Naive thymus-derived CD4-positive, alpha-beta T cell (primary cell): ENCODE data around the gene TMEM202. TPM values are rescaled to one million over a fixed set of nuclear protein-coding genes. Genes with fewer than 3 reads are reported as not detected.

Experiments used
- ATAC-seq: fragments of 150-1000 bp; cut with Tn5 transposase; 2 replicates; pipeline ENCODE4 v1.10.0; 2021; ENCODE audit warnings: mild to moderate bottlenecking, moderate library complexity
- CTCF ChIA-PET: fragments of 350-600 bp; sonication (Branson Sonifier 250); formaldehyde crosslinking; loops from one replicate; lab custom pipeline; 2021; ENCODE audit warnings: antibody characterized with exemption; lab: Charles Lee
- POLR2A ChIA-PET: fragments of 350-600 bp; sonication (Branson Sonifier 250); formaldehyde crosslinking; loops from one replicate; lab custom pipeline; 2021; ENCODE audit warnings: antibody characterized with exemption, inconsistent platforms; lab: Charles Lee
- DNase-seq, 9 donors: peaks; one replicate each; pipeline versions ENCODE4 v3.0.0 to v3.0.0-alpha.2; 2020 to 2022; ENCODE audit warnings: mixed read lengths in 1 of 9
- H3K27ac ChIP-seq: one replicate; pipeline ENCODE4 v1.7.0; 2013; ENCODE audit warnings: mild to moderate bottlenecking, low read depth, low read length, moderate library complexity
- H3K27me3 ChIP-seq, 2 donors: one replicate each; pipeline ENCODE4 v1.7.0; 2013; ENCODE audit warnings: low read length in 2 of 2, mild to moderate bottlenecking in 2 of 2, moderate library complexity in 2 of 2; ENCODE audit not compliant: control insufficient read depth in 2 of 2, insufficient read depth in 2 of 2
- H3K36me3 ChIP-seq, 3 experiments: 1 replicate in 2 of 3; 2 replicates in 1 of 3; pipeline ENCODE4 v1.7.0; 2013; ENCODE audit warnings: low read length in 3 of 3, mild to moderate bottlenecking in 3 of 3, moderate library complexity in 1 of 3; ENCODE audit not compliant: insufficient read depth in 3 of 3, control insufficient read depth in 2 of 3
- H3K4me1 ChIP-seq, 2 donors: one replicate each; pipeline ENCODE4 v1.7.0; 2013; ENCODE audit warnings: low read length in 2 of 2, mild to moderate bottlenecking in 2 of 2, moderate library complexity in 1 of 2; ENCODE audit not compliant: control insufficient read depth in 2 of 2, insufficient read depth in 2 of 2
- H3K4me3 ChIP-seq: 2 replicates; pipeline ENCODE4 v1.7.0; 2013; ENCODE audit warnings: mild to moderate bottlenecking, low read length
- H3K9me3 ChIP-seq, 3 experiments: 1 replicate in 2 of 3; 2 replicates in 1 of 3; pipeline ENCODE4 v1.7.0; 2013; ENCODE audit warnings: low read length in 3 of 3; ENCODE audit not compliant: control insufficient read depth in 2 of 3
- H3K27ac Mint-ChIP-seq, 9 donors: one replicate each; pipeline ENCODE4 v1.8.0; 2020 to 2022; ENCODE audit warnings: mixed read lengths in 9 of 9, mild to moderate bottlenecking in 8 of 9, moderate library complexity in 5 of 9, inconsistent platforms in 2 of 9
- H3K27me3 Mint-ChIP-seq, 5 donors: one replicate each; pipeline ENCODE4 v1.8.0; 2021 to 2022; ENCODE audit warnings: mixed read lengths in 5 of 5, mild to moderate bottlenecking in 1 of 5
- H3K36me3 Mint-ChIP-seq, 5 donors: one replicate each; pipeline ENCODE4 v1.8.0; 2020 to 2022; ENCODE audit warnings: mixed read lengths in 5 of 5, mild to moderate bottlenecking in 3 of 5, inconsistent platforms in 1 of 5
- H3K4me1 Mint-ChIP-seq, 7 donors: one replicate each; pipeline ENCODE4 v1.8.0; 2020 to 2022; ENCODE audit warnings: mixed read lengths in 7 of 7, mild to moderate bottlenecking in 3 of 7, inconsistent platforms in 1 of 7
- H3K4me3 Mint-ChIP-seq, 10 donors: one replicate each; pipeline ENCODE4 v1.8.0; 2020 to 2022; ENCODE audit warnings: mild to moderate bottlenecking in 10 of 10, mixed read lengths in 10 of 10, moderate library complexity in 6 of 10, inconsistent platforms in 2 of 10
- H3K9me3 Mint-ChIP-seq, 11 donors: one replicate each; pipeline ENCODE4 v1.8.0; 2020 to 2022; ENCODE audit warnings: mixed read lengths in 11 of 11, mild to moderate bottlenecking in 4 of 11, inconsistent platforms in 1 of 11, moderate library complexity in 1 of 11
- intact Hi-C, 2 donors: fragments of 100-400 bp; cut with micrococcal nuclease; formaldehyde crosslinking; loops; one replicate each; pipeline ENCODE4 v1.15.1; 2023
- polyA plus RNA-seq, 2 donors: library from polyadenylated mRNA; unstranded; fragments of 300-500 nt; fragmentation: Illumina TruSeq; gene quantifications; one replicate each; pipeline ENCODE4 v1.2.3, GENCODE V29; 2021
- total RNA-seq, 6 experiments: library from RNA in 5 of 6; stranded (reverse) in 5 of 6; gene quantifications; 1 replicate in 5 of 6; 2 replicates in 1 of 6; pipeline ENCODE4 v1.2.3 and lab custom pipeline; 2021 to 2026

The TMEM202 gene, protein sequence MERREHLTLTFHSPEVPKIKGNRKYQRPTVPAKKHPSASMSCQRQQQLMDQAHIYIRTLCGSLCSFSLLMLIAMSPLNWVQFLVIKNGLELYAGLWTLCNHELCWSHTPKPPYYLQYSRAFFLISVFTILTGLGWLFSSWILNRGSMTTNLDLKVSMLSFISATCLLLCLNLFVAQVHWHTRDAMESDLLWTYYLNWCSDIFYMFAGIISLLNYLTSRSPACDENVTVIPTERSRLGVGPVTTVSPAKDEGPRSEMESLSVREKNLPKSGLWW
- not detected for total RNA-seq
- polyA plus RNA-seq, result not detected
- not detected for total RNA-seq (lab: John Stamatoyannopoulos, UW)

DNA sequence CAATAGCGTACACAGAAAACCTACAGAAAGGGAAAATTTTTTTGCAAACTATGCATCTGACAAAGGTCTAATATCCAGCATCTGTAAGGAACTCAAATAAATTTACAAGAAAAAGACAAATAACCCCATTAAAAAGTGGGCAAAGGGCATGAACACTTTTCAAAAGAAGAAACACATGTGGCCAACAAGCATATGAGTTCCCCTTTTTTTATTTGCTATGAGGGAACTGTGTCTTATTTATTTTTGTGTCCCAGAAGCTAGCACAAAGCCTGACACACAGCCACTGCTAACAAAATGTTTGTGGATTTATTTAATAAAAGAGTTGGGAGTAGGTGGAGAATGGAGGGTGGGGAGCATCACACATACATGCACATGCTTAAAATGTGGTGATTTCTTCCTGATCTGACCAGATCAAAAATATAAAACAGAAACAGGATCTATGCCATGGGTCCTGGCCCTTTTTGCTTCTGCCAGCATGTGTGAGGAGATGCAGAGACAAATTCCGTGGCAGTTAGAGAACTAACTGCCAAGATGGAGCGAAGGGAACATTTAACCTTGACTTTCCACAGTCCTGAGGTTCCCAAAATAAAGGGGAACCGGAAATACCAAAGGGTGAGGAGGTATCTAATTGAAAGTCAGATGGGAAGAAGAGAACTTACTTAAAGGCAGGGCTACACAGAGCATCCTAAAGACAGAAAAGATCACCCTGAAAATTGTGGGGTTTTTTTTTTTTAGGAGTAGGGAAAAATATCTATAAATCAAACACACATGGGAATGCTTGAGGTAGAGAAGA, at the start of gene TMEM202:
Gene TMEM202 (plus strand): TSS at position 510 of the 793 bp plus-strand sequence. CDS start 22 bp downstream, at position 532.
- intact Hi-C loops, result no loop called here
- ChIA-PET CTCF (no interaction called here), POLR2A (no interaction called here)
- Mint-ChIP-seq H3K36me3 (peaks cover 0 to 3% (median 0%) of the 10 kb centered on the region in 5 donors), H3K27me3 (peaks cover 5 to 22% (median 14%) of the 10 kb centered on the region in 5 donors), H3K9me3 (peaks cover 0 to 6% (median 3%) of the 10 kb centered on the region in 11 donors), H3K27ac (no peak within 1 kb of the TSS), H3K4me3 (no peak within 1 kb of the TSS), H3K4me1 (no peaks in the 10 kb centered on the region)
- H3K4me3 ChIP-seq, result no peak within 1 kb of the TSS
- ATAC-seq (no peak), DNase-seq (no peak)
- H3K9me3 ChIP-seq, result no peaks in the 10 kb centered on the region
- H3K27me3 ChIP-seq, result no peaks in the 10 kb centered on the region
- no peak within 1 kb of the TSS for H3K27ac ChIP-seq
- no peaks in the 10 kb centered on the region for H3K4me1 ChIP-seq
- no peaks in the 10 kb centered on the region for H3K36me3 ChIP-seq

DNA sequence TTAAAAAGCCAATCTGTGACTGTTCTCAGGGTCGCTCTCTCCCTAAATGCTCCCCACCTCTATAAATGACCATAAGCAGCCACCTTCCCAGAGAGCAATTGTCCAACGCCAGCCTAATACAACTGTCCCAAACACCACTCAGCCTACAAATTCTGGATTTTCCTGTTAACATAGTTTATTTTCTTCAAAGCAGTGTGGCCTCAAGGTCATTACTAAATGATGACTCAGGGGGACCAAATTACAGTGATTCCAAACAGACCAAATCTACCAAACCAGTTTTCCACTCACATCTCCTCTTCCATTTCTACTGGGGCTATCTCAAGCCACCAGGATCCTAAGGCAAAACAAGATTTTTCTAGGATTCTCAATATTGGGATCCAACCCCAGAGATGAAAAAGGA, 44.8 kb upstream of the TMEM202 start:
- ChIA-PET CTCF (no interaction called here), POLR2A (no interaction called here)
- ATAC-seq, result no peak
- no peak for DNase-seq
- Histone ChIP-seq H3K27me3 (no peaks in the 10 kb centered on the region), H3K27ac (no peak overlapping the region), H3K4me3 (no peak overlapping the region), H3K9me3 (no peaks in the 10 kb centered on the region), H3K4me1 (no peaks in the 10 kb centered on the region), H3K36me3 (peaks cover 25 to 95% (median 28%) of the 10 kb centered on the region in 3 experiments)
- Mint-ChIP-seq H3K27ac (no peak overlapping the region), H3K4me3 (no peak overlapping the region), H3K9me3 (no peaks in the 10 kb centered on the region), H3K36me3 (peaks cover 15 to 58% (median 21%) of the 10 kb centered on the region in 5 donors), H3K27me3 (no peaks in the 10 kb centered on the region), H3K4me1 (peaks cover 0 to 8% (median 5%) of the 10 kb centered on the region in 7 donors)
- intact Hi-C loops, result no loop called here

DNA sequence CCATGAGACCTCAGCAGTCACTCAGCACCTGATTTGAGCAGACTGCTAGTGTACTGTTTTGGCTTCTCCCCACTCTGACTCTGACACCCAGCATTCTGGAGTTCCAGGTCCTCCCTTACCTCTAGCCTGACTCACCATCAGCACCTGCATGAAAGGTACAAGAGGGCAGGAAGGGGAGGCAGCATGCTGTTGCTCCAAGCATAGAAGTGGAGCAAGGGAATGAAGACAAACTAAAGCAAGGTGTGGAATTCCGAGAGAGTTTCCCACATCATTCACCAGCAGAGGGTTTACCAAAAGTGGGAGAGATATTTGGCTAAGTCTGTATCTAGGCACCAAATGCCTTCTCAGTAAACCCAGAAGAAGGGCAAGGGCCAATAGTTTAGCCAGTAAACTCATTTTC, 43.6 kb upstream of the TMEM202 start:
- POLR2A ChIA-PET, result no interaction called here
- H3K27me3 Mint-ChIP-seq, result no peaks in the 10 kb centered on the region
- H3K36me3 ChIP-seq, result peaks cover 17 to 92% (median 18%) of the 10 kb centered on the region in 3 experiments

DNA sequence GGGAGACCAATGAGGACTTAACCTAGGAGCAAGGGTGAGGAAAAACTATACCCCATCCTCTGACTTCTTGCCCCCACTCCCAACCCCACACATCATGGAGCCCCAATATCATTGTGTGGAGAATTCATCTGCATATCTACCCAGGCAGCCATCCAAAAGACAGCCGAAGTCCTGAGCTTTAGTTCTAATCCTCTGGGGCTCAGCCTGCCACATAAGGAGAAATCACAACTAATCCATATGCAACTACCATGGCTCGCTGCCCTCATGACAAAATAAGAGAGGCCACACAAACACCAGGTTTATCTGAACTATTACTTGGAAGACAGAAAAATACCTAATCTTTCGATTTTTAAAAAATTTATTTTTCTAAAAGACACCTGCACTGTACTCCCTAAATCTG, 40.0 kb upstream of the TMEM202 start:
- no peaks in the 10 kb centered on the region for H3K27me3 ChIP-seq
- peaks cover 8 to 59% (median 9%) of the 10 kb centered on the region in 3 experiments for H3K36me3 ChIP-seq
- DNase-seq (no peak), ATAC-seq (no peak)
- peaks cover 3 to 30% (median 6%) of the 10 kb centered on the region in 5 donors for H3K36me3 Mint-ChIP-seq
- ChIA-PET POLR2A (no interaction called here), CTCF (no interaction called here)
- H3K27ac ChIP-seq, result no peak overlapping the region
- H3K9me3 ChIP-seq, result no peaks in the 10 kb centered on the region
- peaks cover 0 to 5% of the 10 kb centered on the region in 2 donors for H3K4me1 ChIP-seq
- H3K27ac Mint-ChIP-seq, result peak overlapping the region in 1 of 9 donors; percentile 40
- H3K9me3 Mint-ChIP-seq, result no peaks in the 10 kb centered on the region
- H3K4me1 Mint-ChIP-seq, result peaks cover 6 to 18% (median 16%) of the 10 kb centered on the region in 7 donors
- intact Hi-C loops, result no loop called here
- H3K4me3 Mint-ChIP-seq, result no peak overlapping the region
- H3K27me3 Mint-ChIP-seq, result no peaks in the 10 kb centered on the region
- no peak overlapping the region for H3K4me3 ChIP-seq

More for the DNA sequence above, 43.6 kb upstream of the TMEM202 start:
- Histone ChIP-seq H3K9me3 (no peaks in the 10 kb centered on the region), H3K27ac (no peak overlapping the region), H3K4me1 (peaks cover 0 to 5% of the 10 kb centered on the region in 2 donors), H3K27me3 (no peaks in the 10 kb centered on the region), H3K4me3 (no peak overlapping the region)
- DNase-seq (no peak), ATAC-seq (no peak)
- Mint-ChIP-seq H3K4me1 (peaks cover 6 to 18% (median 16%) of the 10 kb centered on the region in 7 donors), H3K4me3 (no peak overlapping the region), H3K9me3 (no peaks in the 10 kb centered on the region), H3K36me3 (peaks cover 11 to 45% (median 15%) of the 10 kb centered on the region in 5 donors), H3K27ac (no peak overlapping the region)
- intact Hi-C loops, result no loop called here
- CTCF ChIA-PET, result no interaction called here

DNA sequence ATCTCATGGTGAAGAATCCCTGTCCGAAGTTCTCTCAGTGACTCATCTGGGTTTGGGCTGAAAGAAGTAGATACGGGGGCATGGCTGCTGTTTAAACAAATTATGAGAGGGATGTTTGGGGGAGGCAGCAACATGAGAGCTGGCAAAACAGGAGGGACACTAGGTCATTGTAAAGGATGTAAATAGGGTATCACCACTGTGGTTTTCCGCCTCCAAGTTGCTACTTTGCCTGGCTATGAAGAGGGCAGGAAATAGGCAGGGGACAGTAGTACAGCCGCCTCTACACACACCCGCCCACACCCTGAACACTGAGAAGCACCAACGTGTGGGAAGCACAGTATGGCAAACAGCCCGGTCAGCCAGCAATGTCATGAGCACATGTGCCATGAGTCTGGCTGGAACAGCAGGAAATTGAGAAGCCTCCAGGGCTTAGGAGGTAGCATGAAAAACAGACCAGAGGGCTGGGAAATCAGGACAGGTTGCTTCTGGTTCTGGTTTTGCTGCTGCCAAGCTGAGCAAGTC, 39.4 kb upstream of the TMEM202 start:
- peaks cover 7 to 53% (median 8%) of the 10 kb centered on the region in 3 experiments for H3K36me3 ChIP-seq
- Mint-ChIP-seq H3K27ac (peak overlapping the region in 5 of 9 donors; percentile 8 to 71 (median 28)), H3K27me3 (no peaks in the 10 kb centered on the region), H3K4me3 (no peak overlapping the region), H3K36me3 (peaks cover under 1 to 26% (median 4%) of the 10 kb centered on the region in 5 donors), H3K9me3 (no peaks in the 10 kb centered on the region), H3K4me1 (peaks cover 6 to 18% (median 16%) of the 10 kb centered on the region in 7 donors)
- H3K27ac ChIP-seq, result no peak overlapping the region
- no peaks in the 10 kb centered on the region for H3K9me3 ChIP-seq
- POLR2A ChIA-PET, result no interaction called here
- CTCF ChIA-PET, result no interaction called here
- no peak overlapping the region for H3K4me3 ChIP-seq
- H3K4me1 ChIP-seq, result peaks cover 0 to 5% of the 10 kb centered on the region in 2 donors
- no peak for DNase-seq
- intact Hi-C loops, result no loop called here
- ATAC-seq, result peak; percentile 57
- no peaks in the 10 kb centered on the region for H3K27me3 ChIP-seq

DNA sequence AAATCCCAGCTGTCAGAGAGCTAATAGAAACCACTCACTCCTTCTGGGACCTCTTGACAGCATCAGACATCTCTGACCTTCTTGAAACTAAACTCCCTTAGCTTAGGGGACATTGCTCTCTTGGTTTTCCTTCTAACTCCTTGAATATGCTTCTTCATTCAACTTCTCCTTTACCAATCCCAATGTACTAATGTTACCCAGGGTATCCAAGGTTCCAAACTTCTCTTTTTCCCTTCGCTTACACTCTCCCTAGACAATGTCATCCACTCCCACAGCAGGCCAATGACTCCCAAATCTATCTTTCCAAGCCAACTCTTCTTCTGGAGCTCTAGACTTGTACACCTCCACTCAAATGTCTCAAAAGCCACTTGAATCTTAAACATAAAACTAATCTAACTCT, 36.9 kb upstream of the TMEM202 start:
- peaks cover 0 to 11% of the 10 kb centered on the region in 2 donors for H3K4me1 ChIP-seq
- no peak overlapping the region for H3K4me3 ChIP-seq
- Mint-ChIP-seq H3K4me3 (no peak overlapping the region), H3K36me3 (peaks cover 0 to 19% (median 9%) of the 10 kb centered on the region in 5 donors), H3K9me3 (no peaks in the 10 kb centered on the region), H3K4me1 (peaks cover 17 to 32% (median 25%) of the 10 kb centered on the region in 7 donors), H3K27ac (no peak overlapping the region), H3K27me3 (no peaks in the 10 kb centered on the region)
- H3K9me3 ChIP-seq, result no peaks in the 10 kb centered on the region
- no peak overlapping the region for H3K27ac ChIP-seq
- DNase-seq, result no peak
- no peaks in the 10 kb centered on the region for H3K27me3 ChIP-seq
- ChIA-PET CTCF (no interaction called here), POLR2A (interaction anchor here (0.7 to 1.5 kb wide), 2 partner anchors 9 to 15 kb away, joined by 3 to 5 read pairs; no protein-coding TSS in a partner anchor)
- intact Hi-C loops, result no loop called here
- H3K36me3 ChIP-seq, result peaks cover 0 to 28% (median 0%) of the 10 kb centered on the region in 3 experiments
- ATAC-seq, result no peak
